Epithelial cell of proximal tubule (primary cell): Measurements from ENCODE around the gene ONECUT1. TPM values are rescaled to one million over a fixed set of nuclear protein-coding genes. Genes with fewer than 3 reads are reported as not detected.

ENCODE experiments used
- DNase-seq: peaks from one replicate; pipeline ENCODE4 v3.0.0-alpha.2; 2011; ENCODE audit warnings: low read depth
- H3K4me3 ChIP-seq: 2 replicates; pipeline ENCODE4 v1.5.1; 2011; ENCODE audit warnings: low read depth, mild to moderate bottlenecking, low read length
- total RNA-seq: library from RNA; depleted of rRNA; stranded (reverse); fragments of >200 nt; gene quantifications from 2 replicates; pipeline ENCODE4 v1.2.3, GENCODE V29; 2015
- TF ChIP-seq, protein P1 (sequence below): conservative IDR thresholded peaks from 2 replicates; pipeline ENCODE4 v1.5.1; 2012; ENCODE audit warnings: low read depth, mild to moderate bottlenecking, low read length

The ONECUT1 gene
- total RNA-seq, 1 donor from 2014 or later: not detected

DNA sequence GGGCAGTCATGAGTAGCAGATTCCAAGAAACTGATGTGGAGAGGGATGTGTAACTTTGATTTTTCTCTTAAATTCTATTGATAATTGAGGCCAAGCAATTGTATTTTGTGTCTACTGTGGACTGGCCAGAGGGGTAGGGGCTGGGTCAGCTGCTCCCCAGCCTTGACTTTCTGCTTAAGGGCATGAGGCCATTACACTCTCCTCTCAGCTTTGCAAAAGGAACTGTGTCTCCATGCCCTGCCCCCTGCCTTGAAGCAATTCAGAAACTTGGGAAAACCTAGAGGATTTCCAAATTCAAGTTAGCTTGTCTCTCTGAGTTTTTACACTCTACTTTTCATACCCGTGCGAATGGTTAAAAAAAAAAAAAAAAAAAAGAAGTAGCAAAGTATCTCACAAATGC is 38.6 kb downstream of the ONECUT1 start:
- TF ChIP-seq, protein P1, sequence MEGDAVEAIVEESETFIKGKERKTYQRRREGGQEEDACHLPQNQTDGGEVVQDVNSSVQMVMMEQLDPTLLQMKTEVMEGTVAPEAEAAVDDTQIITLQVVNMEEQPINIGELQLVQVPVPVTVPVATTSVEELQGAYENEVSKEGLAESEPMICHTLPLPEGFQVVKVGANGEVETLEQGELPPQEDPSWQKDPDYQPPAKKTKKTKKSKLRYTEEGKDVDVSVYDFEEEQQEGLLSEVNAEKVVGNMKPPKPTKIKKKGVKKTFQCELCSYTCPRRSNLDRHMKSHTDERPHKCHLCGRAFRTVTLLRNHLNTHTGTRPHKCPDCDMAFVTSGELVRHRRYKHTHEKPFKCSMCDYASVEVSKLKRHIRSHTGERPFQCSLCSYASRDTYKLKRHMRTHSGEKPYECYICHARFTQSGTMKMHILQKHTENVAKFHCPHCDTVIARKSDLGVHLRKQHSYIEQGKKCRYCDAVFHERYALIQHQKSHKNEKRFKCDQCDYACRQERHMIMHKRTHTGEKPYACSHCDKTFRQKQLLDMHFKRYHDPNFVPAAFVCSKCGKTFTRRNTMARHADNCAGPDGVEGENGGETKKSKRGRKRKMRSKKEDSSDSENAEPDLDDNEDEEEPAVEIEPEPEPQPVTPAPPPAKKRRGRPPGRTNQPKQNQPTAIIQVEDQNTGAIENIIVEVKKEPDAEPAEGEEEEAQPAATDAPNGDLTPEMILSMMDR: no peak
- no peak overlapping the region for H3K4me3 ChIP-seq
- no peak for DNase-seq

DNA sequence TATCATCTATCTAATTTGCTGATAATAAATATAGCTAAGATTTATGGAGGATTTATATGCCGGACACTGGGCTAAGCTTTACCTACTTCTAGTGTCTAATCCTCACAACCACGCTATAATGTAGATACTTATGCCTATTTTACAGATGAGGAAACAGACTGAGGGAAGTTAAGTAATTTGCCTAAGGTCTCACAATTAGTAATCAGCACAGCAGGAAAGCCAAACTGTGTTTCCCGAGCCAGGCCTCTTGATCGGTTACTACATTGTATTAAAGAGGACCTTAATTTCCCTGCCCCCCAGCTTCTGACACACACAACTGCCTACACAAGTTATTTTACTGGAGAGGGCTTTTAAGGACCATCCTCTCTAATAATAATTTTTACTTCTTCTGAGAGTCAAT is 40.9 kb downstream of the ONECUT1 start:
- TF ChIP-seq, protein P1: no peak
- H3K4me3 ChIP-seq: no peak overlapping the region
- DNase-seq: no peak

DNA sequence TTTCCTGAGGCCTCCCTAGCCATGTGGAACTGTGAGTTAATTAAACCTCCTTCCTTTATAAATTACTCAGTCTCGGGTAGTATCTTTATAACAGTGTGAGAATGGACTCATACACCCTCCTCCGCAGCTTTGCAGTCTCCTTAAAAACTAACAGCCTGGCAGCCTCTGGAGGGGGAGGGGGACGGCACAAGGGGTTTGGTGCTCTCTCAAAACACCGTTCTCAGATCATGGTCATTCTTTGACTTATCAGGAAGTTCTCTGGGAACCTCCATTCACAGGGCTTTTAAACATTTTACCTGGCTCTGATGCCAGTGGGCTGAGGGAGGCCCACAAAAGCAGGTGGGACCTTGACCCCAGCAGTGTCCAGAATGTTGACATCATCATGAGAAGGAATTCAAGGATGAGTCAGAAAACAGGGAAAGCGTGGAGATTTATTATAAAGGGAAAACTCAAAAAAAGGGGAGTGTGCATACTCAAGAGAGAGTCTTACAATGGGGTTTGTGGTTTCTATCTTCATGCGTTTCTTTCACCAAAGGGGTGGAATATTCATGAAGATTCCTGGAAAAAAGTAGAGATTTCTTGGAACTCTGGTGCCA is 43.9 kb downstream of the ONECUT1 start:
- no peak for DNase-seq
- TF ChIP-seq, protein P1: no peak

DNA sequence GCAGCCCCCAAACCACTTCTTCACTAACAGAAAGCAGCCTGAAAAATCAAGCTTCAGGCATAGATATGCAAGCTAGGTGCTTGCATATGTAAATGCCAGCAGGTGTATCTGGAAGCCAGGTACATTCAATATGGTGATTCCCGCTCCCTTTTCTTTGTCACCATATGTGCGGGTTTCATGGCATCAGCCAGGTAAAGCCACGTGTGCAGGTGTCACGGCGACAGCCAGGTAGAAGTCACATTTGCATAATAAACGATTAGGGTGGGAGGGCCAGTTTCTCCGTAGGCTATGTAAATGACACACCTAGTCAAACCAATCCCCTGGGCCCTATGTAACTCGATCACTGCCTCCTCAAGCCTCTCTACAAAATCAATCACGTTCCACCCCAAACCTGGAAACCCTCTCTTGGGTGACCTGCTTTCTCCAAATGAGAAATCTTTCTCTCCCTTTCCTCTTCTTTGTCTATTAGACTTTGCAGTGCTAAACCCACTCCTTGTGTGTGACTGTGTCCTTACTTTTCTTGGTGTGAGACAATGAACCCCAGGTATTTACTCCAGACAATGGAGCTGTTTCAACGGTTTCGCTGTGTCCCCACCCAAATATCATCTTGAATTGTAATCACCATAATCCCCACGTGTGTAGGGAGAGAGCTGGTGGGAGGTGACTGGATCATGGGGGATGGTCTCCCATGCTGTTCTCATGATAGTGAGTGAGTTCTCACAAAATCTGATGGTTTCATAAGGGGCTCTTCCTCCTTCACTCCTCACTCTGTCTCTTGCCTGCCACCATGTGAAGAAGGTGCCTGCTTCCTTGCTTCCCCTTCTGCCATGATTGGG is 44.6 kb downstream of the ONECUT1 start:
- no peak for DNase-seq
- no peak overlapping the region for H3K4me3 ChIP-seq
- TF ChIP-seq, protein P1: no peak

More for the DNA sequence above, 43.9 kb downstream of the ONECUT1 start:
- H3K4me3 ChIP-seq: no peak overlapping the region

DNA sequence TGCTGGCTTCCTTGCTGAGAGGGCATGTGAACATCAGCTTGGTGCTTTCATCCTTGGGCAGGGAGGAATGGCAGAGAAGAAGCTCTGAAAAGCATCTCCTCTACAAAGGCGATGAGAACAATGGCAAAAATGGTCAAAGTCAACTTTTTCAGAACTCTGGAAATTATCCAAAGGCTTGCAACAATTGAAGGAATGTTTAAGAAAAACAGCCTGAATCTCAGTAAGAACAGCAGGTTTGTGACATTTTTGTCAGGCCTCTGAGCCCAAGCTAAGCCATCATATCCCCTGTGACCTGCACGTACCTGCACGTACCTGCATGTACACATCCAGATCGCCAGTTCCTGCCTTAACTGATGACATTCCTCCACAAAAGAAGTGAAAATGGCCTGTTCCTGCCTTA is 51.8 kb downstream of the ONECUT1 start:
- TF ChIP-seq, protein P1: no peak
- DNase-seq: no peak
- no peak overlapping the region for H3K4me3 ChIP-seq

DNA sequence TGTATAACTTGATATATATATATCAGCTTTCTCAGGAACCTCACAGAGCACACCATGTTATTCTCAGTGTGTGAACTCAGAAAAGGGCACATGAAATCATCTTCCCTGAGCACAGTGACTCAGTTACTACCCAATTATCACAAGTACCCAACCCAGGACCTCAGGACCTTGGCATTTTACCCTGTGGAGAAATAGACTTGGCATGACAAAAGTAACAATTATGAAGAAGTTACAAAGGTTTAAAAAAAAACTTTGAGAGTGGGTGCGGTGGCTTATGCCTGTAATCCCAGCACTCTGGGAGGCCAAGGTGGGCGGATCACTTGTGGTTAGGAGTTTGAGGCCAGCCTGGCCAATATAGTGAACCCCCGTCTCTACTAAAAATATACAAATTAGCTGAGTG is 52.4 kb downstream of the ONECUT1 start:
- no peak overlapping the region for H3K4me3 ChIP-seq
- TF ChIP-seq, protein P1: no peak
- no peak for DNase-seq
